ENCODE results near the gene PTPRG.
"Not testable (repeated sequence)": the region's sequence is repeated elsewhere in the genome, so short reads cannot be mapped to it uniquely, and the experiment has no call there.

Gene PTPRG

GRCh38 chr3:61743686-61744242 is 182.4 kb downstream of the PTPRG start:
- no peak for DNase-seq (ENCODE audit: low spot score)
- H3K27ac ChIP-seq = no peak overlapping the region
- H3K4me3 ChIP-seq = no peak overlapping the region
- TF ChIP-seq, protein P1, sequence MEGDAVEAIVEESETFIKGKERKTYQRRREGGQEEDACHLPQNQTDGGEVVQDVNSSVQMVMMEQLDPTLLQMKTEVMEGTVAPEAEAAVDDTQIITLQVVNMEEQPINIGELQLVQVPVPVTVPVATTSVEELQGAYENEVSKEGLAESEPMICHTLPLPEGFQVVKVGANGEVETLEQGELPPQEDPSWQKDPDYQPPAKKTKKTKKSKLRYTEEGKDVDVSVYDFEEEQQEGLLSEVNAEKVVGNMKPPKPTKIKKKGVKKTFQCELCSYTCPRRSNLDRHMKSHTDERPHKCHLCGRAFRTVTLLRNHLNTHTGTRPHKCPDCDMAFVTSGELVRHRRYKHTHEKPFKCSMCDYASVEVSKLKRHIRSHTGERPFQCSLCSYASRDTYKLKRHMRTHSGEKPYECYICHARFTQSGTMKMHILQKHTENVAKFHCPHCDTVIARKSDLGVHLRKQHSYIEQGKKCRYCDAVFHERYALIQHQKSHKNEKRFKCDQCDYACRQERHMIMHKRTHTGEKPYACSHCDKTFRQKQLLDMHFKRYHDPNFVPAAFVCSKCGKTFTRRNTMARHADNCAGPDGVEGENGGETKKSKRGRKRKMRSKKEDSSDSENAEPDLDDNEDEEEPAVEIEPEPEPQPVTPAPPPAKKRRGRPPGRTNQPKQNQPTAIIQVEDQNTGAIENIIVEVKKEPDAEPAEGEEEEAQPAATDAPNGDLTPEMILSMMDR (IDR thresholded peaks at IDR 0.05) = no peak

DNA sequence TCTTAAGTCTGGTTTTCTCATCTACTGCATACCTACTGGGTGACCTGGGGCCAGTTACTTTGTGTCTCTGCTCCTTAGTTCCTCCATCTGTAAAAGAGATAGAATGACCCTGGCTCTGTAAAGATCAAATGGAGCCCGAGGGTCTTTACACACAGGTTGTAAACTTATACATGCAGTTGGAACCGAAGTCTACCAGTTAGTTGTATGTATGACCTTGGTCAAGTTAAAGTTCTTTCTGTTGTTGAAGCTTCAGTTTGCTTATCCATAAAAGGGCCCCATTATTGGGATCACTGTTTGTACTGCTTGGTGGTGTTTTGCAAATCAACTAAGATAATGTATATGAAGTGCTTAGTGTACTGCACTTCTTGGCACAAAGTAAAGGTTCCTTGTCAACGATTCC is 186.9 kb downstream of the PTPRG start:
- TF ChIP-seq, protein P1 (IDR thresholded peaks at IDR 0.05) = no peak

GRCh38 chr3:61750766-61751165 is 189.4 kb downstream of the PTPRG start:
- Histone ChIP-seq H3K4me3 (no peak overlapping the region), H3K27ac (no peak overlapping the region)
- DNase-seq (ENCODE audit: low spot score) = no peak
- TF ChIP-seq, protein P1 (IDR thresholded peaks at IDR 0.05) = no peak

More for the DNA sequence above, 186.9 kb downstream of the PTPRG start:
- Histone ChIP-seq H3K27ac (no peak overlapping the region), H3K4me3 (no peak overlapping the region)
- DNase-seq (ENCODE audit: low spot score) = no peak

DNA sequence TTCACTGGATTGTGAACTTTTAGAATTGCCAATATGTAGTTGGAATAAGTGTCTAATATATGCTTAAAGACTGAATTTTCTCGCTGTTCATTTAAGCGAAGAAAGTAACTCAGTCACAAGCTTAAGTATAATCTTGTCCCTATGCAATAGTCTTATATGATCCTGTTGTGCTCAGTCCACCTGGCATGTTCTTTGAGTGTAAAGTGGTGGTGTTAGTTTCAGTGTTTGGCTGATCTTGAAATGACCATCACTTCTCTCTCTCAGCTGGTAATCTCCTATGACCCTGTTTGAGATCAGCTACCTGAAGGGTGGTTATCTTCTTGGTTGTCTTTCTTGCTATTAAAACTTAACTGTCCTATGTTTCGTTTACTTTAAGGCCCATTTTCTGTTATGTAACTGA is 197.5 kb downstream of the PTPRG start:
- TF ChIP-seq, protein P1 (IDR thresholded peaks at IDR 0.05) = no peak
- Histone ChIP-seq H3K4me3 (no peak overlapping the region), H3K27ac (no peak overlapping the region)
- DNase-seq (ENCODE audit: low spot score) = no peak

DNA sequence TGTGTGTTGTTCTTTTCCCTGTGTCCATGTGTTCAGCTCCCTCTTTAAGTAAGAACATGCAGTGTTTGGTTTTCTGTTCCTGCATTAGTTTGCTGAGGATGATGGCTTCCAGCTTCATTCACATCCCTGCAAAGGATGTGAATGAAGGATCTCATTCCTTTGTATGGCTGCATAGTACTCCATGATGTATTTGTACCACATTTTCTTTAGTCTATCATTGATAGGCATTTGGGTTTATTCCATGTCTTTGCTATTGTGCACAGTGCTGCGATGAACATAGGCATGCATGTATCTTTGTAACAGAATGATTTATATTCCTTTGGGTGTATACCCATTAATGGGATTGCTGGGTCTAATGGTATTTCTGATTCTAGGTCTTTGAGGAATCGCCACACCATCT is 199.4 kb downstream of the PTPRG start:
- H3K27ac ChIP-seq; DNase-seq (ENCODE audit: low spot score); H3K4me3 ChIP-seq: not testable (repeated sequence)

- TF ChIP-seq, protein P1 (IDR thresholded peaks at IDR 0.05) = no peak
- DNase-seq (ENCODE audit: low spot score) = no peak
- H3K4me3 ChIP-seq = no peak overlapping the region
- H3K27ac ChIP-seq = no peak overlapping the region
Measured at GRCh38 chr3:61761694-61762430, 200.5 kb downstream of the PTPRG start.

DNA sequence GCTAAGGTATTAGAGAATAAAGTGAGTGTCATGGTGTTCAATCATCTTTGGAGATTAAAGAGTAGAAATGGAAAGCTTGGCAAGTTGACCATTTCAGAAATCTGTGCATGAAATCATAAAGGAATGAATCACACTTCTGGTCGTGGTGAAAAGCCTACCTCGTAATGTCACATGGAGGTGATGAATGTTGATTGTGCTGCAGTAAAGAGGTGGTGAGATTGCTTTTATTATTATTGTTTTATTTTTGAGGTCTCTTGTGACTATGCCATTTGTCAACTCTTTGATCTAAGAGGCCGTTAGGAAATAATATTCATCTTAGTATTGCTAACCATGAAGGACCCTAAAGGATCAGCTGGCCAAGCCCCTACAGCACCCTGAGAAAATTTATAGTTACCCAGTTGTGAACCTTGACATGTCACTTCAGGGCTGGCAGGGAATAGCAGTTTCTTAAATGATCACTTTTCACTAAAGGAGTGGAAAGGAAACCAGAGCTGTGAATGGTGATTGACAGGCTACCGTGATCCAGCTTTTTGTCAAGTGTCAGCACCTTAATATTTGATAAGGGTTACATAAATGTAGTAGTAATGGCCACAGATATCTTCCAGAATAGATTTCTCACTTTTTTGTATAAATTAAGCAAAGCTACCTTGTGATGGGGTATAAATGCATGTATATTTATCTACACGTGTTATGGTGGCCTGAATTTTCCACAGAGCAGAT is 203.9 kb downstream of the PTPRG start:
- TF ChIP-seq, protein P1 (IDR thresholded peaks at IDR 0.05) = no peak
- no peak for DNase-seq (ENCODE audit: low spot score)

More for the DNA sequence above, 203.9 kb downstream of the PTPRG start:
- Histone ChIP-seq H3K4me3 (no peak overlapping the region), H3K27ac (no peak overlapping the region)

Data from coronary artery (tissue), 2 donors.